Activated naive CD8-positive, alpha-beta T cell treated with anti-CD3 and anti-CD28 coated beads, Interleukin-2, amount 10 ng/mL, durations not matched to agents 7 days and 5 days (primary cell): ENCODE data around the gene TMTC1. TPM values are rescaled to one million over a fixed set of nuclear protein-coding genes. Genes with fewer than 3 reads are reported as not detected.

Experiments
- ATAC-seq: fragments of 150-1000 bp; cut with Tn5 transposase; one replicate; pipeline ENCODE4 v1.10.0; 2021; ENCODE audit warnings: low read depth, moderate library complexity
- POLR2A ChIA-PET: fragments of 350-600 bp; sonication (Branson Sonifier 250); formaldehyde crosslinking; loops from one replicate; lab custom pipeline; 2021; ENCODE audit warnings: antibody characterized with exemption; lab: Charles Lee
- DNase-seq: peaks from one replicate; pipeline ENCODE4 v3.0.0; 2021
- H3K27ac Mint-ChIP-seq: one replicate; pipeline ENCODE4 v1.8.0; 2022; ENCODE audit warnings: mild to moderate bottlenecking, mixed read lengths
- H3K27me3 Mint-ChIP-seq: one replicate; pipeline ENCODE4 v1.8.0; 2022; ENCODE audit warnings: mild to moderate bottlenecking, moderate library complexity, mixed read lengths
- H3K36me3 Mint-ChIP-seq: one replicate; pipeline ENCODE4 v1.8.0; 2021; ENCODE audit warnings: mild to moderate bottlenecking, mixed read lengths
- H3K4me1 Mint-ChIP-seq: one replicate; pipeline ENCODE4 v1.8.0; 2021; ENCODE audit warnings: mixed read lengths
- H3K4me3 Mint-ChIP-seq: one replicate; pipeline ENCODE4 v1.8.0; 2022; ENCODE audit warnings: mild to moderate bottlenecking, moderate library complexity, mixed read lengths
- H3K9me3 Mint-ChIP-seq: one replicate; pipeline ENCODE4 v1.8.0; 2021; ENCODE audit warnings: mixed read lengths
- total RNA-seq, 2 experiments: library from RNA; stranded (reverse); gene quantifications; one replicate each; pipeline ENCODE4 v1.2.3, GENCODE V29; 2021

Gene TMTC1
- total RNA-seq, 2 experiments from 2014 or later: not detected

DNA sequence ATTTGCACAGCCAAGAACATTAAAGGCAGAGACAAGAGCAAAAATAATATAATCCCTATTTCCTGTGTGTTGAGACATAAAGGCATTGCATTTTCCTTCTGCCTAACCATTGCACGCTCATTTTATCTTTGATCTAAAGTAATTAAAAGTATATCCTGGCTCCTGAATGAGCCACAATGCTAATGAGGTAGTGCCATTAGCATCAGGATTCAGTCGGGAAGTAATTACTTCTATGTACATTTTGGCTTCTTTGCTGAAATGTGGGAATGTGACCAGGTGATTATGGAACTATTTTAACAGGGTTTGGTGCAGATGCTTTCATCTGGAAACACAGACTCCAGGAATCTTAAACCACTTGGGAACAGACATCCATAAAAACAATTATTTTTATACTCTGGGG lies 77.4 kb downstream of the TMTC1 start:
- H3K36me3 Mint-ChIP-seq: no peaks in the 10 kb centered on the region
- DNase-seq (no peak), ATAC-seq (no peak)
- no peak overlapping the region for H3K27ac Mint-ChIP-seq
- H3K4me1 Mint-ChIP-seq: no peaks in the 10 kb centered on the region
- H3K9me3 Mint-ChIP-seq: no peaks in the 10 kb centered on the region
- H3K4me3 Mint-ChIP-seq: no peak overlapping the region
- H3K27me3 Mint-ChIP-seq: no peaks in the 10 kb centered on the region
- POLR2A ChIA-PET: no interaction called here

DNA sequence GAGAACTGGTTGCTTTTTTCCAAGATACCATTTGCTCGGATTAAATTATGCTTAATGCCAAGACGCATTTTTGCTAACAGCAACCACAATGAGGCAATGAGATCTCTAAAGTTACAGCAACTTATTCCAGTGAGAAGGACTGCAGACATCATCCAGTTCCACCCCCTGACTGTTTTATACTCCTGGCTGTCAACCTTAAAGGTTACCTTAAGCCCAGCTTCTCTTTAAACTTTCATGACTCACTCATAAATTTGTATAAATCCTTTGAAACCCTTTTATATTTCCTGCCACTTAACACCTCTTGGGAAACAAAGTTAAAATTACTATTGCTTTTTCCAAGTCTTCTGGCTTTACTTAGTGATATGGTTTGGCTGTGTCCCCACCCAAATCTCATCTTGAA lies 80.2 kb downstream of the TMTC1 start:
- Mint-ChIP-seq H3K9me3 (no peaks in the 10 kb centered on the region), H3K4me1 (no peaks in the 10 kb centered on the region), H3K27ac (no peak overlapping the region), H3K4me3 (no peak overlapping the region), H3K27me3 (no peaks in the 10 kb centered on the region), H3K36me3 (no peaks in the 10 kb centered on the region)
- no peak for DNase-seq
- no peak for ATAC-seq
- POLR2A ChIA-PET: no interaction called here

DNA sequence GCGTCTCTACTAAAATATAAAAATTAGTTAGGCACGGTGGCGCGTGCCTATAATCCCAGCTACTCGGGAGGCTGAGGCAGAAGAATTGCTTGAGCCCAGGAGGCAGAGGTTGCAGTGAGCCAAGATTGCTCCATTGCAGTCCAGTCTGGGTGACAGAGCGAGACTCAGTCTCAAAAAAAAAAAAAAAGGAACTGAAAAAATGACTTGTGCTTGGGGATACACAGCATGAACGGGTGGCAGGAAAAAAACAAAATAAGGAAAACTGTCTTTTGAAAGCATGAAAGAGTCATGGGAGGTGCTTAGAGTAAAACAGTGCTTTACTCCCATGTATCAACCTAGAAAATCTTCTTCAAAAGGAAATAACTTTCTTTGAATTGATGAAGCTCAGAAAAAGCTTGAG lies 80.8 kb downstream of the TMTC1 start:
- POLR2A ChIA-PET: no interaction called here
- no peaks in the 10 kb centered on the region for H3K4me1 Mint-ChIP-seq
- H3K9me3 Mint-ChIP-seq: no peaks in the 10 kb centered on the region
- H3K27me3 Mint-ChIP-seq: no peaks in the 10 kb centered on the region
- no peak overlapping the region for H3K4me3 Mint-ChIP-seq
- no peak for DNase-seq
- ATAC-seq: no peak
- no peaks in the 10 kb centered on the region for H3K36me3 Mint-ChIP-seq
- H3K27ac Mint-ChIP-seq: no peak overlapping the region

DNA sequence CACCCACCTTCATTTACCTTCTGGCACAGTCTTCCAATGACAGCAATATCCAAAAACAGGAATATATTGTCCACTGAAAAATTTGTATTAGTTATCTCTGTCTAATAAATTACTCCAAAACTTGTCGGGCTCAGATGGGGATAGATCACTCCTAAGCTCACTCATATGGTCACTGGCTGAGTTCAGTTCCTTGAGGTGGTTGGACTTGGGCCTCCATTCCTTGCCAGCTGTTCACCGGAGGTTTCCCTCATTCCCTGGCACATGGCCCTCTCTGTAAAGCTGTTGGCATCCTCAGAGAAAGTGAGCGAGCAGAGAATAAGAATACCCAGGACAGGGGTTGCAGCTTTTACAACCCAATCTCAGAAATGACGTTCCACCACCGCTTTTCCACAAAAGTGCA lies 81.5 kb downstream of the TMTC1 start:
- H3K27me3 Mint-ChIP-seq: no peaks in the 10 kb centered on the region
- no peaks in the 10 kb centered on the region for H3K36me3 Mint-ChIP-seq
- H3K4me3 Mint-ChIP-seq: no peak overlapping the region
- no peaks in the 10 kb centered on the region for H3K4me1 Mint-ChIP-seq
- no peak for ATAC-seq
- no peaks in the 10 kb centered on the region for H3K9me3 Mint-ChIP-seq
- POLR2A ChIA-PET: no interaction called here
- DNase-seq: no peak
- no peak overlapping the region for H3K27ac Mint-ChIP-seq

DNA sequence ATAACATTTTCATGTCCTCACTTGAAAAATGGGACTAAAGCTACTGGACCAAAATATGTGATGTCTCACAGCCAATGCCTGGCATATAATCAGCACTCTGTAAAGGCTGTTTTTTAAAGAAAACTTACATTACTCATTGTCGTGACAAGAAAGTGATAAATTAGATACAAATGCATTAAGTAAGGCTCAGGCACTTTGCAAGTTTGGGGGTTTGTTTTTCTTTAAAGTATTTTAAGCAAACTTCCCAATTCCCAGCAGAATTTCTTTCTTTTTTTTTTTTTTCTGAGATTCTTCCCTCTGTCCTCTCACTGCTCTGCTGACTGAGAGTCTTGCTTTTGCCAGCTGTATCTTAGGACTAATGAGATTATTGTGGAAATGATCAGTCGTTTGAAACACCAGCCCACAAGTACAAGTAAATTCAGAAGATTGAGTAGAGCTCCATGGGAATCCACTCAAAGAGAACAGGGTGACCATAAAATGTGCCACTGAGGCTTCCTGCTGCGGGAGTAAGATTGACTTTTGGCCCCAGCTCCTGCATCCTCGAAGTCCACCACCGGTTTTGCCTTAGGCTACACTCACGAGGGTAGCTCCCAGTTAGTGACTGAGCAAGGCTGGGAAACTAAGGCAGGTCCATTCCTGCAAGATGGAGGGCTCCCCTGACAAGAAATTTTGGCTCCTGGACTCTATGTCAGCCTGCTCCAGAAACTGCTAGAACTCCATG lies 82.8 kb downstream of the TMTC1 start:
- H3K36me3 Mint-ChIP-seq: no peaks in the 10 kb centered on the region
- H3K27me3 Mint-ChIP-seq: no peaks in the 10 kb centered on the region
- DNase-seq (no peak), ATAC-seq (no peak)
- POLR2A ChIA-PET: no interaction called here
- H3K4me1 Mint-ChIP-seq: no peaks in the 10 kb centered on the region
- no peak overlapping the region for H3K4me3 Mint-ChIP-seq
- no peaks in the 10 kb centered on the region for H3K9me3 Mint-ChIP-seq
- H3K27ac Mint-ChIP-seq: no peak overlapping the region

DNA sequence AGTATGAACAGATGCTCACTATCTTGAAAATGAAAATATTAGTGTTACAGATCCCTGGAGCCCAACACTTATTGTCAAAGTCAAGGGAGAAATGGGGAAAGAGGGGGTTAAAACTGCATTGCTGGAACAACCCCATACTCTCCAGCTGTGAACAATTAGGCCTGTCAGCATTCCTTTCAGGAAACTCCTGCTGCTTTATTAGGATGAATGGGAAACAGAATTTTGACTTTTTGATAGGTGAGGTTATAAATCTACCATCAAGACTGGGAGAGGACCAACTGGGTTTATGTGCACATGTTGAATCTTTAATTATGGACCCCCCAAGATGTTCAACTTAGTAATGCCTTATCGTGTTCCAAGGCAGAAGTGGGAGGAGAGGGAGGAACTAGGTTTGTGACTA lies 85.0 kb downstream of the TMTC1 start:
- Mint-ChIP-seq H3K4me3 (no peak overlapping the region), H3K27me3 (no peaks in the 10 kb centered on the region), H3K36me3 (no peaks in the 10 kb centered on the region), H3K4me1 (no peaks in the 10 kb centered on the region), H3K27ac (no peak overlapping the region), H3K9me3 (no peaks in the 10 kb centered on the region)
- POLR2A ChIA-PET: no interaction called here
- DNase-seq (no peak), ATAC-seq (no peak)

DNA sequence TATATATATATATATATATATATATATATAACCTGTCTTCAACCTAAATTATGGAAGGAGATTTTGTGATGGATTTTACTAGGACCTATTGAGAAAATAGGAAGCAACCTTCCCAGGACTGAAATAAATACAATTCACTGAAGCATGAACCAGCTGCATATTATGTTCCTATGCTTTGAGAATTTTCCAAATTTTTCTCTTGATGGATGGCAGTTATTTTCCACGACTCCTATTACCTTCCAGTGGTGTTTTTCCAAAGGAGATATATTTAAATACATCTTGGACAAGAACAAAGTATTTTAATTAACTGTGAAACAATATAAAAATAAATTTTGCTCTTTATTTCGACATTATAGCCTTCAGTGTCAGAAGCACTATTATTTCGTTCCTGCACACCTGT lies 87.9 kb downstream of the TMTC1 start:
- no peaks in the 10 kb centered on the region for H3K9me3 Mint-ChIP-seq
- DNase-seq (no peak), ATAC-seq (no peak)
- H3K36me3 Mint-ChIP-seq: no peaks in the 10 kb centered on the region
- H3K4me1 Mint-ChIP-seq: no peaks in the 10 kb centered on the region
- H3K27me3 Mint-ChIP-seq: no peaks in the 10 kb centered on the region
- no peak overlapping the region for H3K27ac Mint-ChIP-seq
- H3K4me3 Mint-ChIP-seq: no peak overlapping the region
- POLR2A ChIA-PET: no interaction called here

DNA sequence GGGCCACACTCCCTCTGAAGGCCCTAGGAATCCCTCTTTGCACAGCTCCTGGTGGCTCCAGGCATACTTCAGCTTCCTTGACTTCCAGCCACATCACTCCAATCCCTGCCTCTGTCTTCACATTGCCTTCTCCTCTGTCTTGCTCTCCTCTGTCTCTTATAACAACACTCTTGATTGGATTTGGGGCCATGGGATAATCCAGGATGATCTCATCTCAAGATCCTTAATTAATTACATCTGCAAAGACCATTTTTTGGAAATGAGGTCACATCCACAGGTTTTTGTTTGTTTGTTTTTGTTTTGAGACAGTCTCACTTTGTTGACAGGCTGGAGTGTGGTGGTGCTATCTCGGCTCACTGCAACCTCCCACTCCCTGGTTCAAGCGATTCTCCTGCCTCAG lies 88.7 kb downstream of the TMTC1 start:
- no peak overlapping the region for H3K27ac Mint-ChIP-seq
- POLR2A ChIA-PET: no interaction called here
- ATAC-seq: no peak
- no peak for DNase-seq
- no peaks in the 10 kb centered on the region for H3K27me3 Mint-ChIP-seq
- no peaks in the 10 kb centered on the region for H3K4me1 Mint-ChIP-seq
- no peak overlapping the region for H3K4me3 Mint-ChIP-seq
- no peaks in the 10 kb centered on the region for H3K36me3 Mint-ChIP-seq
- no peaks in the 10 kb centered on the region for H3K9me3 Mint-ChIP-seq

DNA sequence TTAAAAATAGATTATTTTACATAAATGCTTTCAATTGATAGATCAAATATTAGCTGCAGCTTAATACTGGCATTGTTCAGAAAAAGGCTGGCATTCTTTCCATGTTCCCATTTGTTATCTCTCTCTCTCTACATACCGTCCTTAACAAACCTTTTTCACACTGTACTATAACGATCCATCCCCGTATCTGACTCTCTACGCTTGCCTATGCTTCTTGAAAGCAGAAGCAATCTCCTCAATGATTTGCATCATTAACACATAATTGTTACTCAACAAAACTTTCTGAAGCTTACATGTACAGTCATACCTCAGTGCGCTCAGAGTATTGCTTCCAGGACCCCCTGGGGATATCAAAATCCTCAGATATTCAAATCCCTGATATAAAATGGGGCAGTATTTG lies 89.7 kb downstream of the TMTC1 start:
- ATAC-seq (no peak), DNase-seq (no peak)
- Mint-ChIP-seq H3K4me1 (no peaks in the 10 kb centered on the region), H3K36me3 (no peaks in the 10 kb centered on the region), H3K27ac (no peak overlapping the region), H3K27me3 (no peaks in the 10 kb centered on the region), H3K4me3 (no peak overlapping the region), H3K9me3 (no peaks in the 10 kb centered on the region)
- POLR2A ChIA-PET: no interaction called here

DNA sequence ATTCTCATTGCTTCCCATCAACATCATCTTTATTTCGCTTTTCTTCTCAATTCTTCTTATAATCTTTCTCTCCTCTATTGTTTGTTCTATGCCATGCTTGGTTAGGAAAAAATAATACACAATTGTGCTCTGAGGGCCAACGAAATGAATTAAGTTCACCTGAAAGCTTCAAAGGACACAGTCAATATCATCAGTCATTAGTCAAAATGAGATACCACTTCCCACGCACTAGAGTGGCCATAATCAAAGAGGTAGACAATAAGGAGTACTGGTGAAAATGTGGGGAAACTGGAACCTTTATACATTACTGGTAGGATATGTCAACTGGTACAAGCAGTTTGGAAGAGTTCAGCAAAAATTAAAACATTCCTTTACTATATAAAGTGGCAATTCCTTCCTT lies 91.5 kb downstream of the TMTC1 start:
- no peaks in the 10 kb centered on the region for H3K36me3 Mint-ChIP-seq
- H3K4me1 Mint-ChIP-seq: no peaks in the 10 kb centered on the region
- no peaks in the 10 kb centered on the region for H3K27me3 Mint-ChIP-seq
- H3K9me3 Mint-ChIP-seq: no peaks in the 10 kb centered on the region
- no peak overlapping the region for H3K27ac Mint-ChIP-seq
- no peak overlapping the region for H3K4me3 Mint-ChIP-seq
- no peak for ATAC-seq
- POLR2A ChIA-PET: no interaction called here
- DNase-seq: no peak

DNA sequence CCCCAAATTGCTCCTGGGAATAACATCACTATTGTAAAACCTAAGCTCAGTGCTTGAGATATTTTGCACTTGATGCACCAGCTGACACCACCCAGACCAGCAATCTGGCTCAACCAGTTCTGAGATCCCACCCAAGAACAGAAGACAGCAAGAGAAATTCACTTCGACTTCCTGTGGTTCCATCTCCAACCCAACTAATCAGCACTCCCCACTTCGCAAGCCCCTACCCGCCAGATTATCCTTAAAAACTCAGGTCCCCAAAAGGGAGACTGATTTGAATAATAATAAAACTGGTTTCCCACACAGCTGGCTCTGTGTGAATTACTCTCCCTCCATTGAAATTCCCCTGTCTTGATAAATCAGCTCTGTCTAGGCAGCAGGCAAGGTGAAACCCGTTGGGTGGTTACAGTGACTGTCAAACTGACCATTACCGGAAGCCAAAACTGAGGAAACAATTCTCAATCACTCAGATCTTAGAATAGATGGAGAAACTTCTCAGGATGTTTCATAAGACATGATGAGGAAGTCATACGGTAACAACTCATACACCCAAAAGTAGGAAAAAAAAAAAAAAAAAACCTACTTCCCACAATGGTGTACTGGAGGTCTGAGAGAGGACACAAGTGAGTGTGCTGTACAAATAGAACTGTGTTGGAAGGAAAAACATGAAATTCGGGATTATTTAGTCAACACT lies 92.4 kb downstream of the TMTC1 start:
- H3K4me1 Mint-ChIP-seq: no peaks in the 10 kb centered on the region
- no peak for ATAC-seq
- POLR2A ChIA-PET: no interaction called here
- no peak overlapping the region for H3K27ac Mint-ChIP-seq
- no peaks in the 10 kb centered on the region for H3K27me3 Mint-ChIP-seq
- no peaks in the 10 kb centered on the region for H3K9me3 Mint-ChIP-seq
- no peak overlapping the region for H3K4me3 Mint-ChIP-seq
- no peaks in the 10 kb centered on the region for H3K36me3 Mint-ChIP-seq
- DNase-seq: no peak

DNA sequence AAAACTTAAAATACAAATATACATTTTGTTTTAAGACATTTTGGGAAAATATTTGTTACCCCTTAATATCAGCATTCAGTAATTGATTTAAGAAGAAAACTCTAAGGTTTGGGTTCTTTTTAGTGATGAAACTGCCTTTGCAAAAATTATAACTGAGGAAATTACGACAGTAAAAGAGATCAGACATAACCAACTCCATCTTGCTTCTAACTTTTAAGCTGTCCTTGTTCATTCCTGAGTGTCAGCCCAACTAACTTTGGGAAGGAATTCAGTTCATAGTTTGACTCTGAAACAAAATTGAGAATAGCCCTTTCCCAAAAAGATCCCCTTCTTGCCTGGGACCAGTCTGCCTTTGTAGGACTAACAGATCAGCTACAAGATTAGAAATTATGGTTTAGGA lies 93.0 kb downstream of the TMTC1 start:
- ATAC-seq (no peak), DNase-seq (no peak)
- no peak overlapping the region for H3K27ac Mint-ChIP-seq
- H3K4me1 Mint-ChIP-seq: no peaks in the 10 kb centered on the region
- no peaks in the 10 kb centered on the region for H3K9me3 Mint-ChIP-seq
- H3K36me3 Mint-ChIP-seq: no peaks in the 10 kb centered on the region
- POLR2A ChIA-PET: no interaction called here
- H3K4me3 Mint-ChIP-seq: no peak overlapping the region
- no peaks in the 10 kb centered on the region for H3K27me3 Mint-ChIP-seq

DNA sequence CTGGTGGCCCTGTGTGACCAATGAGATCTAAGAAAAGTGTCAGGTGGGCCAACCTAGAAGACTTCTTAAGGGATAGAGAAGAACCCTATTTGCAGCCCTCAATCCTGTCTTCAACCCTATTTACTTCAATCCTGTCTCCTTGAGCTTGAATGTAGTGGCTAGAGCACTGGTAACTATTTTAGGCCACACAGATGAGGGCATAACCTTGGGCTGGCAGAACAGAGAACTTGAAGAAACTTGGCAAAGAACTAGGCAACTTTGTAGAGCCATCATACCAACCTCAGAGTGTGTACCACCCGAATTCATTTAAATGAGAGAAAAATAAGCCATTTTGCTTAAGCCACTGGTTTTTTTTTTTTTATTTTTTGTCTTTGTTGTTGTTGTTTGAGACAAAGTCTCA lies 94.8 kb downstream of the TMTC1 start:
- Mint-ChIP-seq H3K27ac (no peak overlapping the region), H3K9me3 (no peaks in the 10 kb centered on the region), H3K27me3 (no peaks in the 10 kb centered on the region), H3K36me3 (no peaks in the 10 kb centered on the region), H3K4me3 (no peak overlapping the region), H3K4me1 (no peaks in the 10 kb centered on the region)
- DNase-seq (no peak), ATAC-seq (no peak)
- POLR2A ChIA-PET: no interaction called here

DNA sequence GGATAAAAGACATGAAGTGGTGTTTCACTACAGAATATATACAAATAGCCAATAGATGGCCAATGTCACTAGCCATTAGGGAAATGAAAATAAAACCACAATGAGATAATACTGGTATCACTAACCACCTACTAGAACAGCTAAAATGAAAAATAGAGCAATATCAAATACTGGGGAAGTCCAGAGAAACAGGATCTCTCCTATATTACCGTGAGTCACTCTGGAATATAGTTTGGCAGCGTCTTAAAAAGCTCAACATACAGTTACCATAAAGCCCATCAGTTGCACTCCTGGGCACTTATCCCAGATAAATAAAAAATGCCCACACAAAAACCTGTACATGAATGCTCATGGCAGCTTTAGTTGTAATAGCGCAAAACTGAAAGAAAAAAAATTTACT lies 101.7 kb downstream of the TMTC1 start:
- ATAC-seq (no peak), DNase-seq (no peak)
- Mint-ChIP-seq H3K27ac (no peak overlapping the region), H3K4me1 (no peaks in the 10 kb centered on the region), H3K9me3 (no peaks in the 10 kb centered on the region), H3K27me3 (no peaks in the 10 kb centered on the region), H3K36me3 (no peaks in the 10 kb centered on the region), H3K4me3 (no peak overlapping the region)
- POLR2A ChIA-PET: no interaction called here
